Measurements from ENCODE around the gene SORL1-AS1.

SORL1-AS1 gene

GRCh38 chr11:121452609-121453150 lies at the start of gene SORL1-AS1:
Gene SORL1-AS1 (minus strand): TSS chr11:121452967.
- DNase-seq, result peak; percentile 61

GRCh38 chr11:121500717-121501116 lies 48.0 kb upstream of the SORL1-AS1 start:
- no peak for DNase-seq

GRCh38 chr11:121500275-121500674 lies 47.5 kb upstream of the SORL1-AS1 start:
- no peak for DNase-seq

DNA sequence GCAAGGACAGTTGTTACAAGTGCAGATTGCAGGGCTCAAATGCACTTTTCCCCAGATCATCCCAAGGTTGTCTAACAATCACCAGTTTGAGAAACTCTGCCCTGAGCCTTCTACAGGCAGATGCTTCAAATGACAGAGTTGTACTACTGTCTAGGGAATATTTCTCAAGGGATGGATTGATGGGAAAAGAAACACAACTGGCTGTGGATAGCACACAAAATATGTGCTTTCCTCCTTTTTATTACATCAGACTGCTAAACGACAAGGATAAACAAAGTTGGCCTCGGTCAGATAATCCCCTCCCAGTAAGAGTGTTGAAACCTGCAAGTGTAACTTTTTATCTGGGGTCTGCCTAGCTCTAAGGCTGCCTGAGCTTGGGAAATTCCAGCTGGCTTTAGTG lies 46.6 kb upstream of the SORL1-AS1 start:
- no peak for DNase-seq

DNA sequence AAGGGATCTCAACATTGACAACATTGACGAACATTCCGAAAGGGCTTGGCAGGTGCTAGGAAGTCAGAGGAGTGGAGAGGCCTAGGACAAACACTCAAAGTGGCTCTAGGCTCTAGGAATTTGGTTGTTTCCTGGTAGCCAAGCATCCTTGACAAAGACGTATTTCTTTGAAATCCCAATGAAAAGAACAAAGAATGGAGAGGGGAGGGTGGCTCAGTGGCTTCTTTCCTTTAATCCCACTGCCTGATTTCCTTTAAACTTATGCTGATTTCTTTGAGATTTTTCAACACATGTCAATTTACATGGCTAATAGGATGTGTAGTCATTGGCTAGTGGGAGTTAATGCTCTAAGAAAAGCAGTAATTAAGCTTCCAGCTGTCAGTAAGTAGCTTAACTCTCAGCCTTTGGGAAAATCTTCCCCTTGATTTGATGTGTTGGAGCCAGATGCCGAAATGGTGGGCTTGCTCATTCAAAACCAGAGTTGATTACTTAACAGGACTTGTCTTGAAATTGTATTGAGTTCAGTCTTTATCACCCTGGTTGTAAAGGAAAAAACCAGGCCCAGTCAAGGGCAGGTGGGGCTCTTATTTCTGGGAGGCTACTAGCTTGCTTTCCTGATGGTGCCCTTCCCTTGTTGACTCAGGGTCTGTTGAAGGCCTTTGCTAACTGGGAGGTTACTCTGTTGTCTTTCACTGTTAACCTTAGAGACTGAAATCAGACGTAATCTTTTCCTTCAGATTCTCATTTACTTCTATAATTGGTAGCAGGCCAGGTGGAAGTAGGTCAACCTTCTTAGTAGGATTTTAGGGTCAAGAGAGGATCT lies 44.6 kb upstream of the SORL1-AS1 start:
- no peak for DNase-seq

GRCh38 chr11:121494355-121495099 lies 41.8 kb upstream of the SORL1-AS1 start:
- no peak for DNase-seq

DNA sequence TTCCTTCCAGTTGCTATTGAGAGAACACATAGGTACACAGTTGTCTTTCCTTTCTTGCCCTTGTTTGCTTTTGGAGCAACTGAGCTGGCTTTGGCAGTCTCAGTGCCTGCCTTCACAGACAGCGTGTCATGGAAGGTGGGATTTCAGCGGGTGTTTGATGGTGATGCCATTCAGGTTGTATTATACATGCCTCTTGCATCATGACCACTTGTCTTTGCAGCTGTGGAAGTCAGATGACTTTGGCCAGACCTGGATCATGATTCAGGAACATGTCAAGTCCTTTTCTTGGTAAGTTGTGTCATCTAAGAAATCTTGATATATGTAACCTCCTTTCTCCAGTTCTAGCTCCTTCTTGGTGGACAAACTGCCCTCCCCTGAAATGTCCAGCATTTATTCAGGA lies 37.1 kb upstream of the SORL1-AS1 start:
- DNase-seq, result no peak

DNA sequence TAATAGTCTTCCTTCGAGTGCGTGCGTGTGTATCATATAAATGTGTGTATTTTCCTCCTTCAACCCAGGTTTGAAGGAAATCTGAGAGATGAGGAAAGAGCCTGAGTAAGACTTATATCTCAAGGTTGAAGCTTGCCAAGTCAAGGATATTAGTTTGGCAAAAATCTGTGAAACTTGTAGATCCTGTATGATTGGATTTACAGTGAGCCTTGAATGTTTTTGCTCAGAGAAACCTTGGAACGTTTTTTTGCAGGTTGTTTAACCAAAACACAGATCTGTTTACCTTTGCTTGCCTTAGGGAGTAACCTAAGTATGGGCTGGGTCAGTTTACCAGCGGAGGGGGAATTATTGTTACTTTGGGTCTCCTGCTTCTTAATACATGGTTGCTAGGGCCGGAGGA lies 35.9 kb upstream of the SORL1-AS1 start:
- DNase-seq, result no peak

DNA sequence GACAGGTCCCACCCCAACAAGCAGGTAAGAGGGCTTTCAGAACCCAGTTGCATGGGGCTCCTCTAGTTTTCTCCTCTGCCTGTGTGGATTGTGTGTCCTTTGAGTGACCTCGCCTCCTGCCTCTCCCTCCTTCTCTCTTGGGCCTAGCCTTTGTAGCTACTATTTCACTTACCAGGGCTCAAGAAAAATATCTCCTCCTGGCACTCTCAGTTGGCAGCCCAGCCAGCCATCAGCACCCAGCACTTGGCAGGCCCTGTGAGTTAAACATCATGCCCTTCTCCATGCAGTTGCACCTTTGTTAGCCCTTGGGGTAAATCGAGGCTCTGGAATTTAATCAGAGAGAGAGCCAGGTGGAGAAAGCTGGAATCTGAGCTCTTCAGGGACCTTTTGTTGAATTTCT lies 35.4 kb upstream of the SORL1-AS1 start:
- no peak for DNase-seq

- no peak for DNase-seq
Measured at GRCh38 chr11:121487191-121487590, 34.4 kb upstream of the SORL1-AS1 start.

GRCh38 chr11:121486054-121486453 lies 33.3 kb upstream of the SORL1-AS1 start:
- DNase-seq, result no peak

GRCh38 chr11:121485216-121485615 lies 32.4 kb upstream of the SORL1-AS1 start:
- peak; percentile 25 for DNase-seq

GRCh38 chr11:121483805-121484480 lies 31.2 kb upstream of the SORL1-AS1 start:
- DNase-seq, result no peak

DNA sequence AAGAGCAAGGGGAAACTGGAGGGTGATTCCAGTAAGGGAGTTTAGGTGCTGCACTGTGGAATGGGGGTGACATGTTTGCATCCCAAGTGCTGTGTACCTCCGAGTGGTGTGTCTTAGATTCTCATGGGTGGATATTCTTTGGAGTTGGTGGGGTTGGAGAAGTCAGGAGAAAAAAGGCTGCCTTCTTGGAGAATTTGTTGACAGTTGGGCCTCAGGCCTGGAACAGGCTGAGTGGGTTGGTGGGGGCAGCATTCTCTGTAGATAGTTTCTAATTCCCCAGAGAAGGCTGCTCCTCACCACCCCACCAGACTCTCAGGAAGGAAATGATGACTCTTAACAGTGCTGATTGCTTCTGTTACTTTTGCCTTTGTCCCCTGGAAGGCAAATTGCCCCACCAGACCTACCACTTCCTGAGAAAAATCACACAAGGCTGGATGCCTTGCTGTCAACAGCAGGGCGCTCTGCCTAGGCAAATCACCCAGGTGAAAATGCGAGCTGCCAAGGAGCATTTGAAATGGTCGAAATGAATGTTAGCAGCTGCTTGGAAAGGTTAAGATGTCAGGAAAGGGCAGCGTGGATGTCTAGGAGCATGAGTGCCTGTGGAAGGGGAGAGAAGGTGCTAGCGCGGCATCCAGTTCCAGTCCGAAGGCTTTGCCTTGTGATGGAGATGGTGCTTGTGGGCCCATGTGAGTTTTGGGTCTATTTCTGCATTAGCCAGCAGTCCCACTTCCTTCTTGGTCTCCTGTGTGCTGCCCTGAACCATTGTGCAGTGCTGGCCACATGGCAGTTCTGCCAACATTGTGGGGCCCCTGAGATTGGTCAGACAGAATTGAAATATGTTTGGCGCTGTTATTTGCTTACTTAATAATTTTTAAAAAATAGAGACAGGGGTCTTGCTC lies 29.7 kb upstream of the SORL1-AS1 start:
- peak; percentile 62 for DNase-seq

DNA sequence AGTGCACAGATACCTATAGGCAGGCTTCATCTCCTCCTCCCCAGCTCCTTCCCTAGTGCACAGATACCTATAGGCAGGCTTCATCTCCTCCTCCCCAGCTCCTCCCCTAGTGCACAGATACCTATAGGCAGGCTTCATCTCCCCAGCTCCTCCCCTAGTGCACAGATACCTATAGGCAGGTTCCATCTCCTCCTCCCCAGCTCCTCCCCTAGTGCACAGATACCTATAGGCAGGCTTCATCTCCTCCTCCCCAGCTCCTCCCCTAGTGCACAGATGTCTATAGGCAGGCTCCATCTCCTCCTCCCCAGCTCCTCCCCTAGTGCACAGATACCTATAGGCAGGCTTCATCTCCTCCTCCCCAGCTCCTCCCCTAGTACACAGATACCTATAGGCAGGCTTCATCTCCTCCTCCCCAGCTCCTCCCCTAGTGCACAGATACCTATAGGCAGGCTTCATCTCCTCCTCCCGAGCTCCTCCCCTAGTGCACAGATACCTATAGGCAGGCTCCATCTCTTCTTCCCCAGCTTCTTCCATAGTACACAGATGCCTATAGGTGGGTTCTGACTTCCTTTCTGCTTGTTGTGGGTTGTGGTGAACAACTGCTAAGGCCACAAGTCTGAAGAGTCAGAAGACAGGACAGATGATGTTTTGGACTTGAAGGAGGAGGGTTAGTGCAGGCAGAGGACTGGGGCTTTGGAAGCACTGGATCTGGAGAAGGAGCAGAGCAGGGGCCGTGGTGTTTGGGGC lies 28.9 kb upstream of the SORL1-AS1 start:
- peak; percentile 60 for DNase-seq

DNA sequence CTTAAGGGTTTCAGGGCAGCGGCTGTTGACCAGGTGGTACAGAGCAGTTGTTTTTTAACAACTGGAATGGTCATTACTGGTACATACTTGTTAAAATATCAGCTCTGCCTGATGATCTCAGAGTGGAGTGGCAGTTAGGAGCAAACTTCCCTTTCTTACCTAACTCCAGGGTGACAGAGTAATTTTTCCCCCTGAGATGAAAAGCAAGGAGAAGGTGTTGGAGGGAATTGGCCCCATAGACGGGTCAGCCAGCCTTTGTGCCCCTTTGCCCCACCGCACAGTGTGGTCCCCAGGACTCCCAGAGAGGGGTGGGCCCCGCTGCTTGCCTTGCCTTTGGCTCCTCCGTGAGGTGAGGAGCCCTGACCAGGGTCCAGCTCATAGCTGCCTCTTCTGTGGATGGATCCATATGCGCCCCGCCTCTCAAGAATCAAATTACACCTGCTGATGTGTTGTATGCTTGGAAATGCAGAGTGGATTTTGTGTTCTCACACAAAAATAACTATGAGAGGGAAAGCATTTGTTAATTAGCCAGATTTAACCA lies 27.0 kb upstream of the SORL1-AS1 start:
- DNase-seq, result no peak

- DNase-seq, result no peak
Measured at GRCh38 chr11:121478895-121479697, 26.3 kb upstream of the SORL1-AS1 start.

DNA sequence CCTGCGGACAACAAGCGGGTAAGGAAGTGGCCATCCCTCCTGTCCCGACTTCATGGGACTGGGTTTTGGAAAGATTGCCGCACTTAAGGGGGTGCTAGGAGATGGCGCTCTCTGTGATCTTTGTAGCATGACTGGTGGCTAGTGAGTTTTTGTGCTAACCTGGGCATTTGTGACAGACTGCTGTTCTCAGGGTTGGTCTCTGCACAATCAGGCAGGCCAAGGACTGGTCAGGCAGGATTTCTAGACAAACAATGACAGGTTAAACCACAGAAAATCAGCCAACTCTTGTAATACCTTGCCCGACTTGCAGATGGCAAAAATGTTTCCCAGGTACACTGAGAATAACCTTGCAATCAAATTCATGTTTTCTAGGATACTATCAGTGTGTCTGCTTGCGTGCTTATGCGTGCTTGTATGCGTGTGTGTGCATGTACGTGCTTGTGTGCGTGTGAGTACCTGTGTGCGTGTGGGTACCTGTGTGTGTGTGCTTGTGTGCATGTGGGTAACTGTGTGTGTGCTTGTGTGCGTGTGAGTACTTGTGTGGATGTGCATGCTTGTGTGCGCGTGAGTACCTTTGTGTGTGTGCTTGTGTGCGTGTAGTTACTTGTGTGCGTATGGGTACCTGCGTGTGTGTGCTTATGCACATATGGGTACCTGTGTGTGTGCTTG lies 25.6 kb upstream of the SORL1-AS1 start:
- DNase-seq, result no peak

DNA sequence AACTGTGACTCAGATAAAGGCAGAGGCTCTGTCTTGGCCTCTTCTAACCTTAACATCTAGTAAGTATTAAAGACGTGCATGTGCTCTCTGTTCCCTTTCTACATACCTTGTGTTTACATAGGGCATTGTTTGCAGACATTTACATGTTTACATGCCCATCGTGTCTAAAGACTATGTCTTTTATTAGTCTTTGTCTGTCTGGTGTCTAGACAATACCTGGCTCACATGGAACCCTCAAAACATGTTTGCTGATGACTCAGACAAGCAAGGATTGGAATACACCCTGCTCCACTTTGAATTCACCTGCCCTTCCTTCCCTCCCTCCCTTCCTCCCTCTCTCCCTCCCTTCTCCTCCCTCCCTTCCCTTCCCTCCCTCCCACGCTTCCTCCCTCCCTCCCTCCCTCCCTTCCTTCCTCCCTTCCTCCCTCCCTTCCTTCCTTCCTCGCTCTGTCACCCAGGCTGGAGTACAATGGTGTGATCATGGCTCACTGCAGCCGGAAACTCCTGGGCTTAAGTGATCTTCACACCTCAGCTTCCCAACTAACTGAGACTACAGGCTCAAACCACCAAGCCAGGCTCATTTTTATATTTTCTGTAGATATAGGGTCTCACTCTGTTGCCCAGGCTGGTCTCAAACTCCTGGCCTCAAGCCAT lies 23.7 kb upstream of the SORL1-AS1 start:
- DNase-seq, result no peak

Measured in CD4-positive, alpha-beta T cell treated with Interferon gamma for 1 hour (primary cell).